ENCODE measurements around the gene MYO1E.

DNA sequence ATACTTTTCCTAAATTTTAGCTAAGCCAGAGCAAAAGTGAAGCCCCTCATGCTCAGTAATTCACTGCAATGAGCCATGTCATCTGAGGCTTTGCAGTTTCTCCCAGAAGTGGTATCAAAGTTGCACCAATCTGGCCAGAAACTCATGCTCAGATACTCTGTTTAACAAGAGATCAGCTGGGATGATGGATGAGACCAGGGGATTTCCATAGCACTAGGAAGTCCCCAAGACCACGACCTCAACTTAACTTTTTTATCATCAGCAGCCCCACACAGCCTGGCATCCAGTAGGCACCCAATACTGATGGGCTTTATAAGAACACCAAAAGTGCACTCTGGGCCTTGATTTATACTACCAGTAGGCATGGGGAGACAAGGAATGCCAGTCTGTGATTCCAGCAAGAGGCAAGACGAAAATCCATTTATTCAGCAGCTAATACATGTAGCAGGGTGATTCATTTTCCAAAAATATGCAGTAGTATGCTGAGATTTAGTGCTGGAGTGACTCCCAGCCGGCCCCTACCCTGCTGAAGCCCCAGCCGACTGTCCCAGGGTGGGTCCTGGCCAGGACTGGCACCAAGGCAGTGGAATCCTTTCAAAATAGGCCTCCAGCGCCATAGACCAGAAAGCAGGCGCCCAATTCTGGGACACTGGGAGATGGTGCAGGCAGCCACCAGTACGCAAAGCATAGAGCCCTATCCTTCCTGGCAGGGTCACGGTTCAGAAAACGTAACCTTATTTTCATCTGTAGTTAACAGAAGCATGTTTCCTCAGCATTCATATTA, 166.6 kb downstream of the MYO1E start:
- TF ChIP-seq, protein P1, sequence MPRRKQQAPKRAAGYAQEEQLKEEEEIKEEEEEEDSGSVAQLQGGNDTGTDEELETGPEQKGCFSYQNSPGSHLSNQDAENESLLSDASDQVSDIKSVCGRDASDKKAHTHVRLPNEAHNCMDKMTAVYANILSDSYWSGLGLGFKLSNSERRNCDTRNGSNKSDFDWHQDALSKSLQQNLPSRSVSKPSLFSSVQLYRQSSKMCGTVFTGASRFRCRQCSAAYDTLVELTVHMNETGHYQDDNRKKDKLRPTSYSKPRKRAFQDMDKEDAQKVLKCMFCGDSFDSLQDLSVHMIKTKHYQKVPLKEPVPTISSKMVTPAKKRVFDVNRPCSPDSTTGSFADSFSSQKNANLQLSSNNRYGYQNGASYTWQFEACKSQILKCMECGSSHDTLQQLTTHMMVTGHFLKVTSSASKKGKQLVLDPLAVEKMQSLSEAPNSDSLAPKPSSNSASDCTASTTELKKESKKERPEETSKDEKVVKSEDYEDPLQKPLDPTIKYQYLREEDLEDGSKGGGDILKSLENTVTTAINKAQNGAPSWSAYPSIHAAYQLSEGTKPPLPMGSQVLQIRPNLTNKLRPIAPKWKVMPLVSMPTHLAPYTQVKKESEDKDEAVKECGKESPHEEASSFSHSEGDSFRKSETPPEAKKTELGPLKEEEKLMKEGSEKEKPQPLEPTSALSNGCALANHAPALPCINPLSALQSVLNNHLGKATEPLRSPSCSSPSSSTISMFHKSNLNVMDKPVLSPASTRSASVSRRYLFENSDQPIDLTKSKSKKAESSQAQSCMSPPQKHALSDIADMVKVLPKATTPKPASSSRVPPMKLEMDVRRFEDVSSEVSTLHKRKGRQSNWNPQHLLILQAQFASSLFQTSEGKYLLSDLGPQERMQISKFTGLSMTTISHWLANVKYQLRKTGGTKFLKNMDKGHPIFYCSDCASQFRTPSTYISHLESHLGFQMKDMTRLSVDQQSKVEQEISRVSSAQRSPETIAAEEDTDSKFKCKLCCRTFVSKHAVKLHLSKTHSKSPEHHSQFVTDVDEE (CRISPR knock-in tag; IDR thresholded peaks at IDR 0.05), result no peak
- no peak for TF ChIP-seq ZFP3 (CRISPR knock-in tag; IDR thresholded peaks at IDR 0.05)
- TF ChIP-seq RARB (CRISPR knock-in tag; IDR thresholded peaks at IDR 0.05), result no peak
- no peak for TF ChIP-seq ZNF70 (CRISPR knock-in tag; IDR thresholded peaks at IDR 0.05)
- TF ChIP-seq, protein P2, sequence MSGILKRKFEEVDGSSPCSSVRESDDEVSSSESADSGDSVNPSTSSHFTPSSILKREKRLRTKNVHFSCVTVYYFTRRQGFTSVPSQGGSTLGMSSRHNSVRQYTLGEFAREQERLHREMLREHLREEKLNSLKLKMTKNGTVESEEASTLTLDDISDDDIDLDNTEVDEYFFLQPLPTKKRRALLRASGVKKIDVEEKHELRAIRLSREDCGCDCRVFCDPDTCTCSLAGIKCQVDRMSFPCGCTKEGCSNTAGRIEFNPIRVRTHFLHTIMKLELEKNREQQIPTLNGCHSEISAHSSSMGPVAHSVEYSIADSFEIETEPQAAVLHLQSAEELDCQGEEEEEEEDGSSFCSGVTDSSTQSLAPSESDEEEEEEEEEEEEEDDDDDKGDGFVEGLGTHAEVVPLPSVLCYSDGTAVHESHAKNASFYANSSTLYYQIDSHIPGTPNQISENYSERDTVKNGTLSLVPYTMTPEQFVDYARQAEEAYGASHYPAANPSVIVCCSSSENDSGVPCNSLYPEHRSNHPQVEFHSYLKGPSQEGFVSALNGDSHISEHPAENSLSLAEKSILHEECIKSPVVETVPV (CRISPR knock-in tag; IDR thresholded peaks at IDR 0.05), result no peak
- TF ChIP-seq, protein P3, sequence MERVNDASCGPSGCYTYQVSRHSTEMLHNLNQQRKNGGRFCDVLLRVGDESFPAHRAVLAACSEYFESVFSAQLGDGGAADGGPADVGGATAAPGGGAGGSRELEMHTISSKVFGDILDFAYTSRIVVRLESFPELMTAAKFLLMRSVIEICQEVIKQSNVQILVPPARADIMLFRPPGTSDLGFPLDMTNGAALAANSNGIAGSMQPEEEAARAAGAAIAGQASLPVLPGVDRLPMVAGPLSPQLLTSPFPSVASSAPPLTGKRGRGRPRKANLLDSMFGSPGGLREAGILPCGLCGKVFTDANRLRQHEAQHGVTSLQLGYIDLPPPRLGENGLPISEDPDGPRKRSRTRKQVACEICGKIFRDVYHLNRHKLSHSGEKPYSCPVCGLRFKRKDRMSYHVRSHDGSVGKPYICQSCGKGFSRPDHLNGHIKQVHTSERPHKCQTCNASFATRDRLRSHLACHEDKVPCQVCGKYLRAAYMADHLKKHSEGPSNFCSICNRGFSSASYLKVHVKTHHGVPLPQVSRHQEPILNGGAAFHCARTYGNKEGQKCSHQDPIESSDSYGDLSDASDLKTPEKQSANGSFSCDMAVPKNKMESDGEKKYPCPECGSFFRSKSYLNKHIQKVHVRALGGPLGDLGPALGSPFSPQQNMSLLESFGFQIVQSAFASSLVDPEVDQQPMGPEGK (CRISPR knock-in tag; IDR thresholded peaks at IDR 0.05; ENCODE audit: borderline replicate concordance), result no peak
- no peak for TF ChIP-seq ZNF8 (CRISPR knock-in tag; IDR thresholded peaks at IDR 0.05)
